Prostate gland (tissue), 2 donors: ENCODE data around the gene RMDN2. TPM values are rescaled to one million over a fixed set of nuclear protein-coding genes. Genes with fewer than 3 reads are reported as not detected.
A peak's percentile ranks its signal among the peaks of the same experiment; 100 is the strongest.

Source experiments
- DNase-seq: peaks from one replicate; pipeline ENCODE4 v3.0.0-alpha.2; 2019; ENCODE audit warnings: low spot score
- H3K27ac ChIP-seq, 2 donors: fragments of 200-600 bp; sonication (generic); 2 replicates each; pipeline ENCODE4 v1.5.1; 2017 to 2019
- H3K27me3 ChIP-seq: fragments of 200-600 bp; sonication (generic); replicated peaks from 2 replicates; pipeline ENCODE4 v1.5.1; 2019; ENCODE audit not compliant: insufficient read depth
- H3K36me3 ChIP-seq, 2 donors: fragments of 200-600 bp; sonication (generic); 1 replicate in 1 of 2; 2 replicates in 1 of 2; pipeline versions ENCODE4 v1.5.1 to v1.8.1; 2017 to 2019
- H3K4me1 ChIP-seq: fragments of 200-600 bp; sonication (generic); replicated peaks from 2 replicates; pipeline ENCODE4 v1.5.1; 2019
- H3K4me3 ChIP-seq, 2 donors: fragments of 200-600 bp; sonication (generic); 2 replicates each; pipeline ENCODE4 v1.5.1; 2017 to 2019
- H3K9me3 ChIP-seq: fragments of 200-600 bp; sonication (generic); 2 replicates; pipeline ENCODE4 v1.5.1; 2017
- POLR2A ChIP-seq: fragments of 450-650 bp; IDR thresholded peaks from one replicate; pipeline ENCODE4 v1.6.1; 2016; ENCODE audit warnings: antibody characterized with exemption, mild to moderate bottlenecking
- POLR2AphosphoS5 ChIP-seq: sonication (generic); formaldehyde crosslinking; IDR thresholded peaks from one replicate; pipeline ENCODE4 v1.6.1; 2017; ENCODE audit warnings: antibody characterized with exemption
- WGBS: methylation state at CpG from one replicate; pipeline ENCODE4 v1.1.5; 2018; 5-methylcytosine and 5-hydroxymethylcytosine counted together
- intact Hi-C: fragments of 100-400 bp; cut with DNase I; formaldehyde crosslinking; loops from one replicate; pipeline ENCODE4 v1.14.2; 2022
- total RNA-seq, 2 donors: library from RNA; depleted of rRNA; stranded (reverse); fragments of >200 nt; gene quantifications; one replicate each; pipeline ENCODE4 v1.1.0, GENCODE V29; 2016
- TF ChIP-seq, protein P1 (sequence below), 4 experiments: fragments of 200-600 bp in 2 of 4; fragments of 450-650 bp in 2 of 4; sonication (generic) in 2 of 4; IDR thresholded peaks; 1 replicate in 3 of 4; 2 replicates in 1 of 4; pipeline ENCODE4 v1.5.1; 2016 to 2019; ENCODE audit warnings: antibody characterized with exemption in 4 of 4, mild to moderate bottlenecking in 2 of 4, moderate library complexity in 2 of 4

Gene RMDN2
- total RNA-seq, 2 donors from 2014 or later, result 9.0 to 9.2 TPM

DNA sequence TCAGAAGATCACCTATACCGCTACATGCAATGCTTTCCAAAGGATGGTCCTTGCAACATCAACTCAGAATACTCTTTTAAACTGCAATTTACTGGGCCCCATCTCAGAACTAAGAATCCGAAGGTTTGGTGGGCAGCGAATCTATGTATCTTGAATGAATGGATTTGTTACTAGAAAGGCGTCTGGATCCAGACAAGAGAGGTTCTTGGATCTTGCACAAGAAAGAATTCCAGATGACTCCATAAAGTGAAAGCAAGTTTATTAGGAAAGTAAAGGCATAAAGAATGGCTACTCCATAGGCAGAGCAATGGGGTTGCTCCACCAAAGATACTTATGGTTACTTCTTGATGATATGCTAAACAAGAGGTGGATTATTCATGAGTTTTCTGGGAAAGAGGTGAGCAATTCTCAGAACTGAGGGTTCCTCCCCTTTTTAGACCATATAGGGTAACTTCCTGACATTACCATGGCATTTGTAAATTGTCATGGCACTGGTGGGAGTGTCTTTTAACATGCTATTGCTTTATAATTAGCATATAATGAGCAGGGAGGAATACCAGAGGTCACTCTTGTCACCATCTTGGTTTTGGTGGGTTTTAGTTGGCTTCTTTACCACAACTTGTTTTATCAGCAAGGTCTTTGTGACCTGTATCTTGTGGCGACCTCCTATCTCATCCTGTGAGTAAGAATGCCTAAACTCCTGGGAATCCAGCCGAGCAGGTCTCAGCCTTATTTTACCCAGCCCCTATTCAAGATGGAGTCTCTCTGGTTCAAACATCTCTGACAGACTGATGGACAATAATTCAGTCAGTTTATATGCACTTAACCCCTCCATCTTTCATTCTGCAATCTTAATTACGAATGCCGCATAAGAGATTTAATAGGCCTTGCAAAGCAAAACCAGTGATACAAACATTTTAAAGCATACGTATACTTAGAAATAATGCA lies 7.5 kb upstream of the RMDN2 start:
- peak overlapping the region; percentile 7 to 41 for H3K27ac ChIP-seq
- intact Hi-C loops, result no loop called here
- 74% methylated on average over 9 of the region's 9 CpGs for WGBS
- H3K27me3 ChIP-seq, result no peaks in the 10 kb centered on the region
- DNase-seq, result no peak
- H3K4me1 ChIP-seq, result no peaks in the 10 kb centered on the region
- TF ChIP-seq, protein P1, sequence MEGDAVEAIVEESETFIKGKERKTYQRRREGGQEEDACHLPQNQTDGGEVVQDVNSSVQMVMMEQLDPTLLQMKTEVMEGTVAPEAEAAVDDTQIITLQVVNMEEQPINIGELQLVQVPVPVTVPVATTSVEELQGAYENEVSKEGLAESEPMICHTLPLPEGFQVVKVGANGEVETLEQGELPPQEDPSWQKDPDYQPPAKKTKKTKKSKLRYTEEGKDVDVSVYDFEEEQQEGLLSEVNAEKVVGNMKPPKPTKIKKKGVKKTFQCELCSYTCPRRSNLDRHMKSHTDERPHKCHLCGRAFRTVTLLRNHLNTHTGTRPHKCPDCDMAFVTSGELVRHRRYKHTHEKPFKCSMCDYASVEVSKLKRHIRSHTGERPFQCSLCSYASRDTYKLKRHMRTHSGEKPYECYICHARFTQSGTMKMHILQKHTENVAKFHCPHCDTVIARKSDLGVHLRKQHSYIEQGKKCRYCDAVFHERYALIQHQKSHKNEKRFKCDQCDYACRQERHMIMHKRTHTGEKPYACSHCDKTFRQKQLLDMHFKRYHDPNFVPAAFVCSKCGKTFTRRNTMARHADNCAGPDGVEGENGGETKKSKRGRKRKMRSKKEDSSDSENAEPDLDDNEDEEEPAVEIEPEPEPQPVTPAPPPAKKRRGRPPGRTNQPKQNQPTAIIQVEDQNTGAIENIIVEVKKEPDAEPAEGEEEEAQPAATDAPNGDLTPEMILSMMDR (IDR thresholded peaks at IDR 0.05), result no peak
- TF ChIP-seq POLR2AphosphoS5 (no peak), POLR2A (no peak)
- H3K9me3 ChIP-seq, result no peaks in the 10 kb centered on the region
- no peak overlapping the region for H3K4me3 ChIP-seq
- H3K36me3 ChIP-seq, result no peaks in the 10 kb centered on the region

DNA sequence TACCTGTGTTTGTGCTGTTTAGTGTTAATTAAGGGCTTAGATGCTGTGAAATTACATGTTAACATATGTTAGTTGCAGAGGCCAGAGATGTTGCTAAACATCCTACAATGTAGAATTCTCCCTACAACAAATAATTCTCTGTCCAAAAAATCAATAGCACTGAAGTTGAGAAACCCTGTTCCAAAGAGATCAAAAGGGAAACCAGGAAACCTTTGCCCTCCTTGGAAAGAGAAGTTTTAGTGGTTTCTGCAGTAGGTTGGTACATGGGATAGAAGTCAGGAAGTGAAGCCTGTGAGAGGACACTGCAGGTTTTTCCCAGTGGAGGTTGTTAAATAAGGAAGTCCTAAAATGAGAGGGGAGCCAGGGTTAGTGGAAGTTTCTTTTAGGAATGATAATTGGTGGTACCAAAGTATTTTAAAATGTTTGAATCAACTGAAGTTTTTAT lies 6.3 kb upstream of the RMDN2 start:
- no peaks in the 10 kb centered on the region for H3K27me3 ChIP-seq
- TF ChIP-seq POLR2AphosphoS5 (no peak), POLR2A (no peak)
- TF ChIP-seq, protein P1 (IDR thresholded peaks at IDR 0.05), result no peak
- H3K9me3 ChIP-seq, result no peaks in the 10 kb centered on the region
- H3K4me1 ChIP-seq, result no peaks in the 10 kb centered on the region
- no peak for DNase-seq
- no peaks in the 10 kb centered on the region for H3K36me3 ChIP-seq
- no peak overlapping the region for H3K4me3 ChIP-seq
- peak overlapping the region in 1 of 2 donors; percentile 12 for H3K27ac ChIP-seq
- intact Hi-C loops, result no loop called here

DNA sequence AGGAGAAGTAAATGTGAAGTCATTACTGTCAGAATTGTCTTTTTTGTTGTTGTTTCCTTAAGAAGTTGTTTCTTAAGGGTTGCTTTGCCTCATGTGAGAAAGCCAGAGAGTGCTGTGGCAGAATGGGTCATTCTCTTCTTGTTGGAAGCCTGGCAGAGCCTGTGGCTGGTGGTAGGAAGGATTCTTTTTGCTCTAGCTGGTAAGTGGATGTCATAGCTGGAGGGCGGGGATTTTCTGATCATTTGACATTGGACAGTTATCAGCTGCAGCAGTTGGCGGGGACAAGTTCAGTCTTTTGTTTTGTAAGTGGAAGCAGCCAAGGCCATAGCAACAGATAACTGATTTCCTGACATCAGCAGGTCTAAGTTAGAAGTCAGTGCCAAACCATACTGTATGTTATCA lies 5.5 kb upstream of the RMDN2 start:
- no peak for DNase-seq
- Histone ChIP-seq H3K36me3 (no peaks in the 10 kb centered on the region), H3K9me3 (no peaks in the 10 kb centered on the region), H3K4me1 (no peaks in the 10 kb centered on the region), H3K27me3 (no peaks in the 10 kb centered on the region), H3K27ac (peak overlapping the region in 1 of 2 donors; percentile 14), H3K4me3 (no peak overlapping the region)
- TF ChIP-seq, protein P1 (IDR thresholded peaks at IDR 0.05), result no peak
- TF ChIP-seq POLR2A (no peak), POLR2AphosphoS5 (no peak)
- intact Hi-C loops, result no loop called here
- 85% methylated on average over 2 of the region's 2 CpGs for WGBS

- no peak overlapping the region for H3K4me3 ChIP-seq
- intact Hi-C loops, result no loop called here
- H3K36me3 ChIP-seq, result no peaks in the 10 kb centered on the region
- no peaks in the 10 kb centered on the region for H3K4me1 ChIP-seq
- H3K27ac ChIP-seq, result no peak overlapping the region
- 83% methylated on average over 5 of the region's 5 CpGs for WGBS
- H3K9me3 ChIP-seq, result no peaks in the 10 kb centered on the region
- no peak for DNase-seq
- TF ChIP-seq, protein P1 (IDR thresholded peaks at IDR 0.05), result no peak
- no peak for TF ChIP-seq POLR2AphosphoS5
- TF ChIP-seq POLR2A, result no peak
- no peaks in the 10 kb centered on the region for H3K27me3 ChIP-seq
Measured at GRCh38 chr2:37920570-37920969, 4.5 kb upstream of the RMDN2 start.

- Histone ChIP-seq H3K27me3 (no peaks in the 10 kb centered on the region), H3K36me3 (no peaks in the 10 kb centered on the region), H3K4me1 (no peaks in the 10 kb centered on the region), H3K9me3 (no peaks in the 10 kb centered on the region), H3K4me3 (no peak overlapping the region), H3K27ac (no peak overlapping the region)
- TF ChIP-seq, protein P1 (IDR thresholded peaks at IDR 0.05), result no peak
- no peak for TF ChIP-seq POLR2A
- TF ChIP-seq POLR2AphosphoS5, result no peak
- WGBS, result 57% methylated on average over 5 of the region's 5 CpGs
- DNase-seq, result no peak
- intact Hi-C loops, result no loop called here
Measured at GRCh38 chr2:37921781-37922180, 3.3 kb upstream of the RMDN2 start.
